Activated CD4-positive, alpha-beta T cell treated with anti-CD3 and anti-CD28 coated beads, Interleukin-2, amount 50 U/mL, for 1 hour (primary cell): ENCODE data around the gene SHQ1.
"Not testable (repeated sequence)": the region's sequence is repeated elsewhere in the genome, so short reads cannot be mapped to it uniquely, and the experiment has no call there.

Source experiments
- DNase-seq: peaks from one replicate; pipeline ENCODE4 v3.0.0-alpha.2; 2020

SHQ1 gene

DNA sequence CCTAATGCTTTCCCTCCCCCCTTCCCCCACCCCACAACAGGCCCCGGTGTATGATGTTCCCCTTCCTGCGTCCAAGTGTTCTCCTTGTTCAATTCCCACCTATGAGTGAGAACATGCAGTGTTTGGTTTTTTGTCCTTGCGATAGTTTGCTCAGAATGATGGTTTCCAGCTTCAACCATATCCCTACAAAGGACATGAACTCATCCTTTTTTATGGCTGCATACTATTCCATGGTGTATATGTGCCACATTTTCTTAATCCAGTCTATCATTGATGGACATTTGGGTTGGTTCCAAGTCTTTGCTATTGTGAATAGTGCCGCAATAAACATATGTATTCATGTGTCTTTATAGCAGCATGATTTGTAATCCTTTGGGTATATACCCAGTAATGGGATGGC, 137.8 kb downstream of the SHQ1 start:
- DNase-seq: not testable (repeated sequence)

DNA sequence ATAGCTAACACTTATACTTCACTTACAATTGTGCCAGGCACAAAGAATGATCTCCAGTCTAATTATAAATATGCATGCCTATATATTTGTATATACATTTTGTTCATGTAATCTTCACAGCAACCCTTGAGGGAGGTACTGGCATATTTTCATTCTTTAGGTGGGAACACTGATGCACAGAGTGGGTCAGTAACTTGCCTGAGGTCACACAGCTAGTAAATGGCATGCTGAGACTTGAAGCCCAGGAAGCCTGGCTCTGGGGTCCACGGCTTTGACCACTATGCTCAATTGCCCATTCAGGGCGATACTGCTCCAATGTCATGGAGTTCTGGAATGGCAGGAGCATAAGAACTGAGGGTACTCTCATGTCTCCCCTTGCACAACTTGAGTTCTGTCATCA, 139.8 kb downstream of the SHQ1 start:
- no peak for DNase-seq

DNA sequence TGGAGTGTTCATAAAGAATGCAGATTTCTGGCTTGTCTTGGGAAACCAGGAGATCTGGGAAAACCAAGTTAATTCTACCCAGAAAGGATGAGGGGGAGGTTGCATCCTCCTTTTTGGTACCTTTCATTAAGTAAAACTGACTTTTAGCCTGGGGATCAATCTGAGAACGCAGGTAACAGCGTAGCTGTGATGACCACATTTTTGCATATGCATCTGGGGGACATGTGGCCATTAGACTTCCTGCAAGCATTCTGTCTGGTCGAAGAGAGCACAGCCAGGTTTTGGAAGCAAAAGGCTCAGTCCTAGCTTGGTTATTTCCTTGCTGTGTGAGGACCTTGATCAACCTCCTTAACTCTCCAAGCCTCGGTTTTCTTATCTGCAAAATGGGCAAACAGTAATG, 145.2 kb downstream of the SHQ1 start:
- DNase-seq: no peak

DNA sequence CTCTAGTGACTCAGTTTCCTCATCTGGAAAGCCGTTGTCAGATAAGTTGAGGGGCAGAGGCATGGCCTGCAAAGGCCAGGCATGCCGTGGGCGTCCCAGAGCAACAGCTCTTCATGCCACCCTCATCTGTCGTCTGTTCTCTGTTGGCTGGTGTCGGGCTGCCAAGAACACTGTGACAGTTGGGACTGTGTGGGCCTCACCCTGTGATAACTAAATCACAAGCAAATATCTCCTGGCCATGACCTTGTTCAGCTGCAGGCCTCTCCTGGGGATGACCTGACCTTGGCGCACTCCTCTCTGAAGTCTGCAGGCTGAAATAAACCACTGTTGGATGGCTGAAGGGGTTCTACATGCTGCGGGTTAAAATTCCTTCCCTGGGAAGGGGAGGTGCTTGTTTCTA, 145.9 kb downstream of the SHQ1 start:
- no peak for DNase-seq

DNA sequence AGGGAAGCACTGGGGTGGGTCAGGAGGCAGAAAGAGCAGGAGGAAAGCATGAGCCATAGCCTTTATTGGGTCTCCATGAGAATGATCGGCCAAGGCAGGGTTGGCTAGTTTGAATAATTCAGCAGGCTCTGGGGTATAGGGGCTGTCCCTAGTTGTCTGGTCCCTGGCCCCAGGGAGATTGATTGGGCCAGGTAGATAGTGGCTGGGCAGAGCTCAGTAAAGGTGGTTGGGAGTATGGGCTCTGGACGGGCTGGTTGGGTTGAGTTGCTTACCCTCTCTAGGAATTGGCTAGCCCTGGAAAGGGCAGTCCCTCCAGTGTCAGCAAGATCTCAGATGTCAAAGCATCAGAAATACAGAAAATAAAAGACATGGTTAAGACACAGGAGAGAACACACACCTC, 148.1 kb downstream of the SHQ1 start:
- DNase-seq: no peak

DNA sequence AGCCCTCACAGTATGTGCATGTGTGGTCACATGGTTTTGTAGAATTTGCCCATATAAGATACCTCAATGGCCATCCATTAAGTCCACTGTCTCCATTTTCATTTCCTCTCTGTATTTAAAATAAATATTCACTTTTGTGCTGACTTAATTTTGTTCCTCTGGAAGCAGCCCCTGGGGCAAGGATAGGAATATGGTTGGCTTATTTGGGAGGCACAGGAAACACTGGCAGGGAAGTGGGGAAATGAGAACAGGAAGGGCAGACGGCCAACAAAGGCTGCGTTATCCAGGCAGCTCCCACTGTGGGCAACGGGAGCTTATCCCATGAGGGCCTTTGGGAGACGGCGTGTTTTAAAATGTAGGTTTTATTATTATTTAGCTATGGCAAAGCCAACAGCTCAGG, 148.6 kb downstream of the SHQ1 start:
- no peak for DNase-seq
